Endodermal cell (in vitro differentiated cells): ENCODE results near the gene RGS16. TPM values are rescaled to one million over a fixed set of nuclear protein-coding genes. Genes with fewer than 3 reads are reported as not detected.
A peak's percentile ranks its signal among the peaks of the same experiment; 100 is the strongest.

Source experiments
- DNase-seq: peaks from one replicate; pipeline ENCODE4 v3.0.0-alpha.2; 2017
- H3K27ac ChIP-seq: 2 replicates; pipeline ENCODE4 v1.5.1; 2013; ENCODE audit warnings: mild to moderate bottlenecking, low read depth, low read length, moderate library complexity
- H3K27me3 ChIP-seq: 2 replicates; pipeline ENCODE4 v1.6.1; 2013; ENCODE audit warnings: mild to moderate bottlenecking, low read length, moderate library complexity; ENCODE audit not compliant: insufficient read depth, control insufficient read depth, poor library complexity, severe bottlenecking
- H3K36me3 ChIP-seq: 2 replicates; pipeline ENCODE4 v1.7.0; 2013; ENCODE audit warnings: mild to moderate bottlenecking, low read length, moderate library complexity; ENCODE audit not compliant: control insufficient read depth, insufficient read depth
- H3K4me1 ChIP-seq: one replicate; pipeline ENCODE4 v1.7.0; 2013; ENCODE audit warnings: low read length; ENCODE audit not compliant: control insufficient read depth, insufficient read depth
- H3K4me3 ChIP-seq: 2 replicates; pipeline ENCODE4 v1.5.1; 2013; ENCODE audit warnings: mild to moderate bottlenecking, low read length, moderate library complexity
- H3K9ac ChIP-seq: 2 replicates; pipeline ENCODE4 v1.6.1; 2013; ENCODE audit warnings: mild to moderate bottlenecking, low read length, moderate library complexity; ENCODE audit not compliant: poor library complexity, severe bottlenecking; ENCODE audit errors: extremely low read depth
- H3K9me3 ChIP-seq: 2 replicates; pipeline ENCODE4 v1.6.1; 2013; ENCODE audit warnings: mild to moderate bottlenecking, low read length, moderate library complexity; ENCODE audit not compliant: control insufficient read depth
- H3K27ac Mint-ChIP-seq: 2 replicates; pipeline ENCODE4 v1.8.0; 2020; ENCODE audit warnings: mixed read lengths
- H3K27me3 Mint-ChIP-seq: 2 replicates; pipeline ENCODE4 v1.8.0; 2021; ENCODE audit warnings: mild to moderate bottlenecking, mixed read lengths; ENCODE audit not compliant: insufficient read depth
- H3K36me3 Mint-ChIP-seq: 2 replicates; pipeline ENCODE4 v1.8.0; 2020; ENCODE audit warnings: low read depth, mixed read lengths
- H3K4me1 Mint-ChIP-seq: 2 replicates; pipeline ENCODE4 v1.8.0; 2020; ENCODE audit warnings: mixed read lengths
- H3K4me3 Mint-ChIP-seq: 2 replicates; pipeline ENCODE4 v1.8.0; 2020; ENCODE audit warnings: mild to moderate bottlenecking, moderate library complexity, mixed read lengths
- H3K9me3 Mint-ChIP-seq: 2 replicates; pipeline ENCODE4 v1.8.0; 2020; ENCODE audit warnings: mild to moderate bottlenecking, mixed read lengths
- CTCF ChIP-seq: fragments of 200-600 bp; sonication (generic); conservative IDR thresholded peaks from 2 replicates; pipeline ENCODE4 v1.5.0; 2021; ENCODE audit warnings: antibody characterized with exemption, mild to moderate bottlenecking
- WGBS, 2 experiments: methylation state at CpG; one replicate each; pipeline versions ENCODE4 v1.1.5 to v1.1.7; 2013; ENCODE audit warnings: missing lambda C conversion rate in 2 of 2, mixed read lengths in 1 of 2; ENCODE audit not compliant: insufficient coverage in 1 of 2, insufficient read length in 1 of 2; 5-methylcytosine and 5-hydroxymethylcytosine counted together
- total RNA-seq, 2 donors: library from RNA; stranded (reverse); fragmentation: NEBNext Ultra II Directional in 1 of 2; extraction: Animal tissue kit (Norgen Biotek cat#: 25700) in 1 of 2; gene quantifications; 2 replicates in 1 of 2; 3 replicates in 1 of 2; pipeline ENCODE4 v1.2.1, GENCODE V29; 2021

Gene RGS16
- total RNA-seq, 2 donors from 2014 or later: 14.8 to 19.4 TPM

- Mint-ChIP-seq H3K36me3 (no peaks in the 10 kb centered on the region), H3K27me3 (no peaks in the 10 kb centered on the region), H3K27ac (no peak overlapping the region), H3K4me3 (no peak overlapping the region), H3K9me3 (no peaks in the 10 kb centered on the region), H3K4me1 (no peaks in the 10 kb centered on the region)
- Histone ChIP-seq H3K9ac (no peak overlapping the region), H3K27ac (no peak overlapping the region), H3K4me1 (no peaks in the 10 kb centered on the region), H3K9me3 (no peaks in the 10 kb centered on the region), H3K27me3 (no peaks in the 10 kb centered on the region), H3K4me3 (no peak overlapping the region), H3K36me3 (no peaks in the 10 kb centered on the region)
- no peak for DNase-seq
- WGBS, 2 experiments: 88 to 92% methylated on average over 2 to 4 of the region's 4 CpGs
- no peak for TF ChIP-seq CTCF
Measured at GRCh38 chr1:182561456-182561855, 42.7 kb downstream of the RGS16 start.

- no peak overlapping the region for H3K9ac ChIP-seq
- H3K9me3 ChIP-seq: no peaks in the 10 kb centered on the region
- DNase-seq: no peak
- H3K27me3 ChIP-seq: no peaks in the 10 kb centered on the region
- Mint-ChIP-seq H3K36me3 (no peaks in the 10 kb centered on the region), H3K9me3 (no peaks in the 10 kb centered on the region), H3K27ac (no peak overlapping the region), H3K27me3 (no peaks in the 10 kb centered on the region), H3K4me1 (peaks cover 7% of the 10 kb centered on the region), H3K4me3 (no peak overlapping the region)
- TF ChIP-seq CTCF: no peak
- H3K36me3 ChIP-seq: no peaks in the 10 kb centered on the region
- WGBS, 2 experiments: 83 to 87% methylated on average over 5 to 7 of the region's 7 CpGs
- peaks cover 6% of the 10 kb centered on the region for H3K4me1 ChIP-seq
- H3K4me3 ChIP-seq: no peak overlapping the region
- no peak overlapping the region for H3K27ac ChIP-seq
Measured at GRCh38 chr1:182560392-182560984, 43.7 kb downstream of the RGS16 start.

GRCh38 chr1:182556279-182556678 is 47.9 kb downstream of the RGS16 start:
- H3K4me3 Mint-ChIP-seq: no peak overlapping the region
- no peaks in the 10 kb centered on the region for H3K27me3 ChIP-seq
- peaks cover 6% of the 10 kb centered on the region for H3K4me1 ChIP-seq
- H3K4me1 Mint-ChIP-seq: peaks cover 7% of the 10 kb centered on the region
- H3K9me3 ChIP-seq: peaks cover 6% of the 10 kb centered on the region
- peak overlapping the region; percentile 30 for H3K4me3 ChIP-seq
- no peak overlapping the region for H3K27ac Mint-ChIP-seq
- no peak for TF ChIP-seq CTCF
- H3K36me3 ChIP-seq: no peaks in the 10 kb centered on the region
- no peak overlapping the region for H3K9ac ChIP-seq
- H3K27me3 Mint-ChIP-seq: no peaks in the 10 kb centered on the region
- DNase-seq: no peak
- no peaks in the 10 kb centered on the region for H3K36me3 Mint-ChIP-seq
- H3K27ac ChIP-seq: no peak overlapping the region
- peaks cover 11% of the 10 kb centered on the region for H3K9me3 Mint-ChIP-seq
